GM18870 (cell line): ENCODE data around the gene NIPSNAP3A.

ENCODE experiments used
- ATAC-seq: cut with Tn5 transposase; IDR thresholded peaks from one replicate; pipeline ENCODE4 v1.9.1; 2021; ENCODE audit warnings: moderate library complexity; ENCODE audit not compliant: unreplicated experiment

The NIPSNAP3A gene

DNA sequence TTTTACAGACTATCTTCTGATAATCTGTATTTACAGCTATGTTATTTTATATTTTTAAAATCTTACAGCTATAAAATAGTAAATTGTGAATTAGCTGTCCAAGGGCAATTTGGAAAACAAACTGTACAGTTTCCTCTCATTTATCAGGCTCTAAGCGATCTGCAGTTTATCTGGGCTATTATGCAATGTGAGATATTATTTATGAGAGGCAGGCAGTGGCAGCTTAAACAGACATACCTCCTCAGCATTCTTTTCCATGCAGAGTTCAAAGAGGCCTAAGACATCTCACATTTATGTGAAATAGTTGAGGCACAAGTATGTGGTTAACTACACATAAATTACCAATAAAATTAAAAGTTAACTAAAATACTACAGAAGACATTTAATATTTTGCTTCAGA lies 26.6 kb downstream of the NIPSNAP3A start:
- ATAC-seq, result no peak

DNA sequence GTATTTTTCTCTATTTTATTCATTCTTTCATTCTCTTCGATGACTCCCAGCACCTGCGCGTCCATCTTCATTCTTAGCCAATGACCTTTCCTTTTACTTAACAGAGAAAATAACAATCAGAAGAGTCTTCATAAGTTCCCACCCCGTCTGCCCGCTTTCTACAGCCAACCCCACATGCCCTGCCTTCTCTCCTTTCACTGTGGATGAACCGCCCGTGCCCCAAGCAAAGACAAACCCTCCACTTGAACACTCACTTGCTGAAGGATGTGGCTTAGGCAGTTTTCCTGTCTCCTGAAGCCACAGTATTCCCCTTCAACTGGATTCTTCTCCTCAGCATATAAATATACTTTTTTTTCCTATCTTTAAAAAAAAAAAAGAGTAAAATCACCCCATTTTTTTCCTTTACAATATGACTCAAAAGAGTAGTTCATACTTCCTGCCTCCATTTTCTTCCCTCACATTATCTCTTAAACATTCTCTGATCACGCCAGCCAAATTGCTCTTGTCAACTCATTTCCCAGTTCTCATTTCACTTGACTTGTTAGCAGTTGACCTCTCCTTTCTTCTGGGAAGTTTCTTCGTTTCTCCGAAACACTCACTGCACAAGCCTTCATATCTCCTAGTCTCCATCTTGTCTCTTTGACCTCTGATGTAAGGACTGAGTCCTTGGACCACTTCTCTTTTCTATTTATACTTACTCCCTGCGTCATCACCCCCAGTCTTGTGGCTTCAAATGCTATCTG lies 27.5 kb downstream of the NIPSNAP3A start:
- peak; percentile 92 for ATAC-seq

DNA sequence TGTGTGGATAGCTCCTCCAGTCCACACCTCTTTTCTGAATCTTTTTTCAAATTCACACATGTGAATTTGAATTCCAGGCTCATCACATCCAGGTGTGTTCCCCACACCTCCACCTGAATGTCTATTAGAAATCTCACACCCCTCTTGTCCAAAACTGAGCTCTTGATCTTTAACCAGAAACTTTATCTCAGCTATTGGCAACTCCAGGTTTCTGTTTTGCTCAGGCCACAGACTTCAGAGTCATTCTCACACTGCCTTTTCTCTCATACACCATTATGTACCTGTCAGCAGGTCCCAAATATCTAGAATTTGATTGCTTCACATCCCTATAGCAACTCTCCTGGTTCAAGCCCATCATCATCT lies 28.1 kb downstream of the NIPSNAP3A start:
- peak; percentile 75 for ATAC-seq

DNA sequence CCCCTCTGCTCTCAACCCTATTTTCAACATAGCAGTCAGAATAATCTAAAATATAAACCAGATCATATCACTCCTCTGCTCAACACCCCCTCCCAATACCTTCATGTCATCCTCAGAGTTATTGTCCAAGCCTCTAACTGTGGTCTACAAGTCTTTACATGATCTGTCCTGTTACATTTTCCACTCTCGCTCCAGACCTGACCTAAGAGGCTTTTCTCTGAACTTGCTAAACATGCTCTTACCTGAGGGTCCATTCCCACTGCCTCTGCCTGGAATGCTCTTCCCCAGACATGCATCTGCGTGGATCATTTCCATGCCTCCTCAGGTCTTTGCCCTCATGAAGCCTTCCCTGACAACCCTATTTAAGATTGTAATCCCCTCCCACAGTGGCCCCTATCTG lies 28.5 kb downstream of the NIPSNAP3A start:
- no peak for ATAC-seq

DNA sequence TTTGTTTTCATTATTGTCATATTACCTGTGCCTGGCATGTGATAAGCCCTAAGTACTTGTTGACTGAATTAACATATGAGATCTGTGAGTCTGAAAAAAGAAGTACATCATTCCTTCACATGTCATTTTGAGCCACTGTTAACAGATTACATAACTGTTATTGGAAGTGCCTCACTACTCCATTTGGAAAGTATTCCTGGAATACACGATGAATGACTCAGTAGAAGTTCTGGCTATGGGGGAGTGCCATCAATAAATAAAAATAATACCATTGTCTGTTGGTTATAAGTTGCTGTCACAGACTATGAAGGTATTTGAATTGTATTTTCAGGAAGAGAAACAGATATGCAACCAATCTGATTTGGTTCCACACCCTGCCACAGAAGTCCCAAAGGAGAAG lies 29.3 kb downstream of the NIPSNAP3A start:
- ATAC-seq, result no peak

DNA sequence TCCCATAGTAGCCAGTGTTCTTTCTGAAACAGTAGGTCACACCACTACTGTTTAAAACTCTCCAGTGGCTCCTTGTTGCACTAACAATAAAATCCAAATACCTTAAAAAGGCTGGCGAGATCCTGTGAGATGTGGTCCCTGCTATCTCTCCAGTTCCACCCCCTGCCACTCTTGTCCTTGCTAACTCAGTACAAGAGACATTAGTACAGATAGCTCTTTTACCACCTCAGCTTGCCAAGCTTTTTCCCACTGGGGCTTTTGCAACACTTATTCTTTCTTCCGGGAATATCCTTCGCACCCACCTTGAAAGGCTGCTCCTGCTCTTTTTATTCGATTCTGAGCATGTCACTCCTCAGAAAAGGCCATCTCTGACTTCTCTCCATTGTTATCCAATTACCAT lies 31.3 kb downstream of the NIPSNAP3A start:
- no peak for ATAC-seq

DNA sequence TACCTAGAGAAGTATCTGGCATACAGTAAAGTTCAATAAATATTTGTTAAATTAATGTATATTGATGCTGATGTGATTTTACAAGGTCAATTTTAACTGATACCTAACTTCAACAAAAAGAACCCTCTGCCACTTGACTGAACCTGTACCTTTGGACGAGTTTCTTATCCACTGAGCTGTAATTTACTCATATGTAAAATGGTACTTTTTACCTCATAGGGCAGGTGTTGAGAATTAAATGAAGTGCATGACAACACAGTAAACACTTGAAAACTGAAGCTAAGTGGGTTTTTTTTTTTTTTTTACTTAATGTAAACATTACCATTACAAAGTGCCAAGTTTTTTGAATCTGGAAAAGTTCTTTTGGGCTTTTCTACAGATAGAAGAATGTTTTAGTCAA lies 31.9 kb downstream of the NIPSNAP3A start:
- ATAC-seq, result no peak

DNA sequence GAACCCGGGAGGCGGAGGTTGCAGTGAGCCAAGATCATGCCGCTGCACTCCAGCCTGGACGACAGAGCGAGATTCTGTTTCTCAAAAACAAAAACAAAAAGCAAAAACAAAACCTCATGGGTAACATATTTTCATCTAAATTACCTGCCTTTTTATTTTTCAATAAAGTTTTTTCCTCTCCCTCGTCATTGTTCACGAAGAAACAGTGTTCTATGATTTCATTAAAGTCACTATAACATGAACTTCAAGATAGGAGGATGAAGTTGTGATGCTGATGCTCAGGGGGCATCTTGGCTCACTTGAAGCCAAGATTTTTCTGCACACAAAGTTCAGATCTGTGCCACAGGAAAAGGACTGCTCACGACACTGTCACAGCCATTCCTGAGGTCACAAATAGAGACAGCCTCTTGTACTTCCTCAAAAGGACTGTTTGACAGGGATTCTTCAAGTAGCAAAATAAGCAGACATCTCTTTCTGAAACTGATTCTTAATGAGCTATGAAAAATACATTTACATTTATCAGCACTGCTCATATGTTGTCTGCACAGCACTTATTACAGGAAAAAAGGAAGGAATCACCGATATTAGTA lies 32.6 kb downstream of the NIPSNAP3A start:
- no peak for ATAC-seq

DNA sequence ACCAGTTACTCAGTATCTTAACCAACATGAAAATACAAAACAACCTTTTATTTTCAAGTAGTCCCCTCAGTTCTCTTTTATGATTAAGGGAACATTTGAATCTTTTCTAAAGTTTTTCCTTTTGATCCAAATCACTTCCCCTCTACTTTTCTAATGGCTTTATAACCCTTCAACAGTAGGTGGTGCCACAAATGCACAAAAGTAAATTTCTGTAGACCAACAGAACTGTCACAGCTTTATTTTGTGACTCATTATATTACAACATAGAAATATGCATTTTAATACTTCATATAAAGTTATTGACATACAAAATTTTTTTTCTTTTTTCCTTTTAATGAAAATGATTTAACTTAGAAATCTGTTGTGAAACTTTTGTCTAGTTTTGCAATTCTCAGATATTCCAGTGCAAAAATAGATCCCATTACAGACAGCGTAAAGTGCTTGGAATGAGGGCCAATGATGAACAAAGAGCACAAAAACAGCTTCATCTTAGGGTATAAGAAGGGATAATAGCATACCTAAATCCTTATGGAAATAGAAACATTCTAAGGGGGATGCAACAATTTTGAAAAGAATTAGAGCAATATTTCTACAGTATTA lies 33.4 kb downstream of the NIPSNAP3A start:
- no peak for ATAC-seq

DNA sequence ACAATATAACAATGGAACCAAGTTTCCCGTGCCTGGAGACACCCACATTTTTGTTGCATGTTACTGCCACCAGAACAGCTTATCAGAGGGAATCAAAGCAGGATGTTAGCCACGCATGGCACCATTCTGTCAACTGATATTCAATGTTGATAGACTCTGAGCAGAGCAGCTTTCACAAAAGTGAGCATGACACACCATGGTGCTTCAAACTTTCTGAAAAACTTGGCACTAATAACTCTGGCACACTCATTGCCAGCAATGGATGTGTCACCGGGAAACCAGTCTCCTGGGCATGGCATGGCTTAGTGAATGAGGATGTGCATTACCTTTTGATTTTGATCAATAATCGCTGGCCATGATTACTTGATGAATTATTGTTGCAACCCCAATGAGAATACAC lies 36.1 kb downstream of the NIPSNAP3A start:
- ATAC-seq, result no peak

DNA sequence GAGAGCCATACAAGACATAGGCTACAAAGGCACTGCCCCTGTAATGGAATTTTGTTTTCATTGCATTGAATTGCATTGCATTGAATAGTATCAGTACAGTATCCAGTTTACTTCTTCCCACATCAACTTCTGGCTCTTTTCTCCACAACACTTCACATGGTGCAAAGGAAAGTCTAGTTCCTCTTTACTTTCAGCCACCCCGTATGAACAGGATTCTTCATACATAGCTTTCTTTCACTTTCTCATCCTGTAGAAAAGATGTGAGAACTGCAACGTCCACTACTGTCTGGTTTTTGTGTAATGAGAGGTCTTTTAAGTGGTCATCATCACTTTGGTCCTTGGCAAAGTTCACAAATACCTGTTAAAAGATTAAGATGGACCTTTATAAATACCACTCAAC lies 36.6 kb downstream of the NIPSNAP3A start:
- ATAC-seq, result peak; percentile 74

DNA sequence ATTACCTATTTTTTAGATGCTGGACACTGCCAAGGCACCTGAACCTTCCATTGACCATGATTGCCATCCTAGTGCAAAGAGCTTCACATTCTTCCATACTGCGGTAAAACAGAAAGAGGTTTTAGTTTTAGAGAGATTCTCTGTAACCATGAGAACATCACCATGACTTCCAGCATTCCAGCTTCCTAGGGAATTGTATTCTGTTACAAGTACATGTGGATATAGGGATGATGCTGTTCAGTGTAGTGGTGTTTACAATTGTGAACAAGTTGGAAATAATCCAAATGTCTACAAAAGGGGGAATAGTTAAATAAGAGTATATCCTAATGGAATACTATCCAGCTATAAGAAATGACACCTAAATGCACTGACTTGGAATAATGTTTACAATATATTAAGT lies 38.8 kb downstream of the NIPSNAP3A start:
- no peak for ATAC-seq

DNA sequence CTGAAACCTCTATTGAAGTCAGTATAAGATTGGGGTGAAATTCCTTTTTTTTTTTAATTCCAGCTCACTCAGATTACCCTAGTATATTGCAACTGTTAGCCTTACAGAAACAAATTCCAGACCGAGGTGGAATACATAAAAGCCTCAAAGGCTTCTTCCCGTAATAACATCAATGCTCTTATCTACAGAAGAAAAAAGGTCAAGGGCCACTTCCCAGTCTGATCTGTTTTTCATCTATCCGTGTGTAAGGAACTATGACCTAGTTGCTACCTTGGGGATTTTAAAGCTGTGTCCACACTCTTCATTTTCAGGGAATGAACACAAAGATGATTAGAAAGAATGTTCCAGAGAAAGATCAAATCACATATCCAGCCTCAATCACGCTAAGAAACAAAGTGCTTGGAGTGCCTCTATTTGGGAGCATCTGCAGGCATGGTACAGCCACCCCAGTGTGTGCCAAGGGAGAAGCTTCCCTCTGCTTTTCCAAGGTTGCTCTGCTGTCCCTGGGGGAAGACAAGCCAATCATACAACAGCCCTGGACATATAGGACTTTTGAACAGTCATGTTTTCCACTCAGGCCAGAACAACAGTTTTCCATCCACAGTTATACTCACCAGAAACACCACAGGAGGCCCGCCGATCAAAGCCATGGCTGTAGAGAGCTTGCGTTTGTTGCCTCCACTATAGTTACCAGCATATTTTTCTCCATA lies 40.0 kb downstream of the NIPSNAP3A start:
- no peak for ATAC-seq

DNA sequence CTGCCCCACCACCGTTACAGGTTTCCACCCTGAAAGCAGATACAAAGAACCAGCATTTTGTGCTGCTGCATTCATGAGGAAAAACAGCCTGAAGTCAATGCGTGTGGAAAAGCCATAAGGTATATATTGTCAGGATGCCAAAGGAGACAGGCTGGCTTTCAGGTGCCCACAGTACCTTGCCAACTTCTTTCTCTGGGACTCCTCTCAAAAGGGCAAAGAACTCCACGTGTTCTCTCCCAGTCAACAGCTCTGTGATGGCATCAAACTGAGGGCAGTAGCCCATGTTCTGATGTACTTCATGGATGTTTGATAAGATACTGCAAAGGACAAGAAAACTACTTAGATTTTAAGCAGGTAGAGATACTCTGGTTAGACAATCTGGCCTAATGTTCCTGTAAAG lies 40.8 kb downstream of the NIPSNAP3A start:
- no peak for ATAC-seq

DNA sequence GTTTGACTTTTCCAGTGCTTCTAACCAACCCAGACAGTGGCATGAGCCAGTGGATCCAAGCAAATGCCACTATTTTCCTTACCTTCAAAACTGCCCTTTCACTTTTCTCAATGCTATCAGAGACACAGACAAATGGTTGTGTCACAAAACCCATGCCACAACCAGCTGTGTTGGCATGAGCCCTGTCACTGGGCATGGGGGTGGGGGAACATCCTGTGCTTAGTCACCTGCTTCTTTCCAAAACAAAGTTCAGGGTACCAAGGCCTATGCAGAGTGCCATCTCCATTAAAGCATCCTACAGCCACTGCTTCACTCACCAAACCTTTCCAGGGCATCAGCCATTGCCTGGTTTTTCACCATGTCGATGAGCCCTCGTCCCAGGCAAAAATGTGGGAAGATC lies 46.6 kb downstream of the NIPSNAP3A start:
- ATAC-seq, result no peak

DNA sequence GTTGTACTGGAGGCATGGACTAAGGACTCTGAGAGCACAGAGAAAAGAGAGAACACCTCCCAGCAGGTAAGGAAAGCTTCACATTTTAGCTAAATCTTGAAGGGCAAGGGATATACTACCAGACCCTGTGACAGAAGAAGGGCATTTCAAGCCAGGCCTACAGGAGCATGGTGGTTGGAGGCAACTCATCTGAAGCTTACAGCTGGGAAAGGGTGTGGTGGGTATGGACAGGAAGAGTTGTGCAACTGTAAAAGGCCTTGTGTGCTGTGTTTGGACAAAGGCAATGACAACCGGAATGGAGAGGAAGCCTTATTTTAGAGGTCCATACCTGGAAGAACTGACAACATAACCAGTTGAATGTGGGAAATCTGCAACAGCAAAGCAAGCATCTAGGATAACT lies 47.6 kb downstream of the NIPSNAP3A start:
- no peak for ATAC-seq

DNA sequence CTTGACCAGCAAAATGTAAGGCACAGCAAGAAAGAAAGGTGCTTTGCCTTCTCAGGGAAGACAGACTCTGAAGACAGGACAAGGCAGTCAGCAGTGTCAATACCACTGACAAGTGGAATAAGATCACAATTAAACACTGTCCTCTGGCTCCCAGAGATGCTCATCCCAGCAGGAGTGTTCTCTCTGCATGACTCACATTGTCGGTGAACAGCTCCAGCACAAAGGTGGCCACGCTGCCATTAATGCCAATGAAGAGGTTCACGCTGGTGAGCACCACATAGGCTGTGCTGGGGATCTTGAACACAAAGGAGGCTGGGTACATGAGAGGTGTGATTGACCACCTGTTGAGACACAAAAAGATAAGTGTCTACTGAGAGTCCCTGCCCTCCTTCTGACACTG lies 48.4 kb downstream of the NIPSNAP3A start:
- ATAC-seq, result no peak

DNA sequence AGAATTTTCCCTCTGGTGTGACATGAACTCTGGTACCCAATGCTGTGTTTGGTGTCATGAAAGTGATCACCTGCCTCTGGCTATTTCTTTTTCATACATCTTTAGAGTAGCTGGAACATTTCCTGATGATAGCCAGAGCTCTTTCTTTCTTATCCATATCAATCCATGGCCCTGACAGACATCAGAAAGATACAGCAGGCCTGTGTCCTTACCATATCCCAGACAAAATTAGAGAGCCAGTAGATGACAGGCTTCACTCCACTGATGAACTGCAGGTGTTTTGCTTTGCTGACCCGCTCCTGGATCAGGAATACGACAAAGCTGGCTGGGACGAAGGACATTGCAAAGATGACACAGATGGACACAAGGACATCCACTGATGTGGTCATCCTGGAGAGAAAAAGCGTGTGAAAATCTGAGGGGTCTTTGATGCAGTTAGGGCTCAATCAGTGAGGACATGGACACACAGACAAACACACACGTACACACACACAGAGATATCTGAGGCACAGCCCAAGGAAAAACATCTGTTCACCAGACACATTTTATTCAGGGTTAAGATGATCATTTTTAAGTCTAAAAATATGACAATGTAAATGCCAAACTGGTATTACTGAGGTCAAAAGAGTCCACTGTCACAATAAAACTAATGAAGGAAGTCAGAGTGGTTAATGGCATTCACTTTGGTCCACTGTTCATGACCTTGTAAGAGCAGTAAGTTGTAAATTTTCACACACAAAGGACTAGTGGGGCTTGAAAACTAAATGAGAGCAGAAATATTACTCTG lies 50.9 kb downstream of the NIPSNAP3A start:
- ATAC-seq, result no peak

DNA sequence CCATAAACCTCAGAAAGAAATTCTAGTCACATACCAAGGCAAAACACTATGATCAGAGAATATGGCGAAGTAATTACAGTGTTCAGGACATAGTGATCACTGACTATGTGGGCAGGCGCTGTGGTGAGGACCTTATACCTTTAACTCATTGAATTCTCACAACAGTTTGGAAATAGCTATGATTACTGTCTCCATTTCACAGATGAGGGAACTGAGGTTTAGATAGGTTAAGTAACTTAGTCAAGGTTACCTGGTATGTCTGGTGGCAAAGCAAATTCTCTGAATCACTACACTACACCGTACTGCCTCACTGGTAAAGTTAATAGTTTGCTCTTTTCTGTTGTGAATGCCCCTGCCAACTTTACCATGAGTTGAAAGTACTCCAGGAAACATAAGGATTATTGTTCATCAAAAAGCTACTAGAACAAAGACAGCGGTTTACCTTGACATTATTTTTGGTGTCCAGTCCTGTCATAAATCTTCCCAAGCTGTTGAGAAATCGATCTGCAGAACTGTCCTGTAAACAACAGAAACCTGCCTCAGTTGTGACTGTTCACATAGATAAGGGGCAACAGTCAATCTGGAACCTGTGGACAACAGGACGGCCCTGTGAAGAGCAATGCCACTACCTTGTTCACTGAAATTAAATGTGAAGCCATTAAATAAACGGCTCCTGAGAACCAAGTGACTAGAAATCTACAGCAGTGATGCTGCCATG lies 52.7 kb downstream of the NIPSNAP3A start:
- no peak for ATAC-seq

DNA sequence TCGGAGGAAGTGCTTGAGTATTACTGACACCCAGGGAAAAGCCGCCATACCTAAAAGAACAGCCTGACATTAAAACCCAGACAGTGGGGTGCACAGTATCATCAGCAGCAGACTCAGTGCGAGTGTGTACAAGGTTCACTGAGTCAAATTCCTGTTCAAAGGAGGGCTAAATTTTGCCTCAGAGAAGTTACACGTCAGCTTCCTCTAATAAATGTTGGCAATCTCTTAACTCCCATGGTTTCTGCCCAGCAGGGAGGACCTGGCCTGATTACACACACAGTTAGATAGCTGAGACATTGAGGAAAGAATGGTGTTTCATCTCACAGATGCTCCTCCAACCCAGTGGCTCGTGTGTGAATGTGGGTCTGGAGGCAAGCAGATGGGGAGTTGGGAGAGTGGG lies 54.6 kb downstream of the NIPSNAP3A start:
- no peak for ATAC-seq

DNA sequence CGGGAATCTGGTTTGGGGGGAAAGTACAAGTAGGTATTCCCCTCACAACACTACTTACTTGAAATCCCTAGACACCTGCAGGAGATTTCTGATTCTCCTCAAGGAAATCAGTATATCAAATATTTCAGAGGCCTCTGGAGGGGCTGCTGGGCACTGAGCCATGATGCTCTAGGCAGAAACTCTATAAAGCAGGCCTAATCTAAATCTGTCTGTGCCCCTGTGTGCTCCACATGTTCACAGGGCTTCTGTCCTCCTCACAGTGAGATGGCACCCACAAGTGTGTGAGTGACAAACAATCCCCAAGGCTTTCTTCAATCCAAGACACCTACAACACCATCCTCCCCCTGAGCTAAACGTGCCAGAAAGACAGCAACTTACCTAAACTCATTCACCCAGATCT lies 55.4 kb downstream of the NIPSNAP3A start:
- no peak for ATAC-seq
